NCI-H2196 treated with DMSO at 0.1 percent for 48 hours (cell line): ENCODE results near the gene TNC.

Experiments used
- DNase-seq: peaks from one replicate; lab custom pipeline; 2025; ENCODE audit not compliant: unreplicated experiment; lab: John Stamatoyannopoulos, UW

The TNC gene

GRCh38 chr9:115117999-115118878, at the start of gene TNC:
TSS of gene TNC (minus strand) at chr9:115118157. CDS start at chr9:115091018, 27,139 bp downstream.
- DNase-seq, result peak; percentile 67

GRCh38 chr9:115167175-115167574, 49.2 kb upstream of the TNC start:
- DNase-seq, result no peak

- no peak for DNase-seq
Observed at GRCh38 chr9:115165233-115165632, 47.3 kb upstream of the TNC start.

GRCh38 chr9:115164511-115164974, 46.6 kb upstream of the TNC start:
- DNase-seq, result no peak

- DNase-seq, result no peak
Observed at GRCh38 chr9:115162946-115163345, 45.0 kb upstream of the TNC start.

- DNase-seq, result no peak
Observed at GRCh38 chr9:115161446-115161845, 43.5 kb upstream of the TNC start.

- DNase-seq, result no peak
Observed at GRCh38 chr9:115158661-115159481, 40.9 kb upstream of the TNC start.

GRCh38 chr9:115157245-115157674, 39.3 kb upstream of the TNC start:
- DNase-seq, result no peak

GRCh38 chr9:115155037-115155436, 37.1 kb upstream of the TNC start:
- DNase-seq, result no peak

GRCh38 chr9:115154617-115155016, 36.7 kb upstream of the TNC start:
- DNase-seq, result no peak

- DNase-seq, result no peak
Observed at GRCh38 chr9:115152281-115152820, 34.4 kb upstream of the TNC start.

- DNase-seq, result no peak
Observed at GRCh38 chr9:115148721-115149120, 30.8 kb upstream of the TNC start.

- no peak for DNase-seq
Observed at GRCh38 chr9:115146581-115147021, 28.6 kb upstream of the TNC start.

GRCh38 chr9:115144706-115145105, 26.7 kb upstream of the TNC start:
- no peak for DNase-seq

- DNase-seq, result no peak
Observed at GRCh38 chr9:115143689-115144088, 25.7 kb upstream of the TNC start.

GRCh38 chr9:115142517-115143270, 24.7 kb upstream of the TNC start:
- DNase-seq, result no peak

GRCh38 chr9:115142090-115142489, 24.1 kb upstream of the TNC start:
- no peak for DNase-seq

- DNase-seq, result no peak
Observed at GRCh38 chr9:115141612-115142011, 23.7 kb upstream of the TNC start.

GRCh38 chr9:115138151-115138550, 20.2 kb upstream of the TNC start:
- no peak for DNase-seq

GRCh38 chr9:115137526-115137925, 19.6 kb upstream of the TNC start:
- no peak for DNase-seq
